ENCODE data around the gene BECN2.

The BECN2 gene, protein sequence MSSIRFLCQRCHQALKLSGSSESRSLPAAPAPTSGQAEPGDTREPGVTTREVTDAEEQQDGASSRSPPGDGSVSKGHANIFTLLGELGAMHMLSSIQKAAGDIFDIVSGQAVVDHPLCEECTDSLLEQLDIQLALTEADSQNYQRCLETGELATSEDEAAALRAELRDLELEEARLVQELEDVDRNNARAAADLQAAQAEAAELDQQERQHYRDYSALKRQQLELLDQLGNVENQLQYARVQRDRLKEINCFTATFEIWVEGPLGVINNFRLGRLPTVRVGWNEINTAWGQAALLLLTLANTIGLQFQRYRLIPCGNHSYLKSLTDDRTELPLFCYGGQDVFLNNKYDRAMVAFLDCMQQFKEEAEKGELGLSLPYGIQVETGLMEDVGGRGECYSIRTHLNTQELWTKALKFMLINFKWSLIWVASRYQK

GRCh38 chr1:241957692-241958494, at the start of gene BECN2:
Gene BECN2 (plus strand): TSS chr1:241957767. CDS start chr1:241957767, 0 bp downstream.
- intact Hi-C loops (cut with DNase I) = no loop called here
- DNase-seq = no peak

DNA sequence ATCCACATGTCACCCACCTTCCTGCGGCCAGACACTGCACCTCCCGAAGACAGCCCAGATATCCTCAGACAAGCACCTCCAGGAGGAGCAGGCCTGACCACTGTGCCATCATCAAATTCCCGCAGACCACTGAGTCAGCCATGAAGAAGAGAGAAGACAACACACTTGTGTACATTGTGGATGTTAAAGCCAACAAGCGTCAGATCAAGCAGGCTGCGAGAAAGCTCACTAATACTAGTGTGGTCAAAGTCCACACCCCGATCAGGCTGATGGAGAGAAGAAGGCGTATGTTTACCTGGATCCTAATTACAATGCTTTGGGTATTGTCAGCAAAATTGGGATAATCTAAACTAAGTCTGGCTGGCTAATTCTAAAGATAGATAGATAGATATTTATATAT, 41.4 kb upstream of the BECN2 start:
- intact Hi-C loops (cut with DNase I) = no loop called here
- no peak for DNase-seq

- intact Hi-C loops (cut with DNase I) = no loop called here
- no peak for DNase-seq
Measured at GRCh38 chr1:241917487-241917886, 40.1 kb upstream of the BECN2 start.

- intact Hi-C loops (cut with DNase I) = no loop called here
- no peak for DNase-seq
Measured at GRCh38 chr1:241918879-241919278, 38.7 kb upstream of the BECN2 start.

- DNase-seq = no peak
- intact Hi-C loops (cut with DNase I) = no loop called here
Measured at GRCh38 chr1:241924080-241924808, 33.3 kb upstream of the BECN2 start.

- intact Hi-C loops (cut with DNase I) = no loop called here
- no peak for DNase-seq
Measured at GRCh38 chr1:241926141-241926540, 31.4 kb upstream of the BECN2 start.

GRCh38 chr1:241927321-241927720, 30.2 kb upstream of the BECN2 start:
- intact Hi-C loops (cut with DNase I) = no loop called here
- DNase-seq = no peak

DNA sequence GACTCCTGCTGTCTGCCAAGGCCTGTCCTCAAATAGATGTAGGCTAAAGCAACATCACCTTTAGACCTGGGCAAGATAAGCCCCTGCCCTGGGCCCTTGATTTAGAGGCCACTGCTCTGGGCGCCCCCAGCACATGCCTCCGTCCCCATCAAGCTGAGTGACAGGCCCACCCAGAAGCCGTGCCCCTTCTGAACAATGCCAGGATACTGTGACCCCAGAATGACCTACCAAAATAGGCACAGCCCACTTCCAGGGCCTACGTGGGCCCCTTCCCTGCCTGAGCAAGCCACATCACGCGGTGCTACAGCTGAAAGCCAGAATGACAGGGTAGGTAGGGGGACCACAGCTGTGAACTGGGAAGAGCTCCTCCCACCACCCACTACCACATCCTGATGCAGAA, 24.7 kb upstream of the BECN2 start:
- no peak for DNase-seq
- intact Hi-C loops (cut with DNase I) = no loop called here

- intact Hi-C loops (cut with DNase I) = no loop called here
- peak in 37 of 42 donors; percentile 8 to 78 (median 37) for DNase-seq
Measured at GRCh38 chr1:241934201-241934848, 23.2 kb upstream of the BECN2 start.

- DNase-seq = peak in 12 of 42 donors; percentile 6 to 52 (median 20)
- intact Hi-C loops (cut with DNase I) = no loop called here
Measured at GRCh38 chr1:241934866-241935265, 22.7 kb upstream of the BECN2 start.

GRCh38 chr1:241939798-241940197, 17.8 kb upstream of the BECN2 start:
- intact Hi-C loops (cut with DNase I) = no loop called here
- DNase-seq = no peak

GRCh38 chr1:241942738-241943137, 14.8 kb upstream of the BECN2 start:
- intact Hi-C loops (cut with DNase I) = no loop called here
- DNase-seq = no peak

GRCh38 chr1:241944300-241944699, 13.3 kb upstream of the BECN2 start:
- intact Hi-C loops (cut with DNase I) = no loop called here

DNA sequence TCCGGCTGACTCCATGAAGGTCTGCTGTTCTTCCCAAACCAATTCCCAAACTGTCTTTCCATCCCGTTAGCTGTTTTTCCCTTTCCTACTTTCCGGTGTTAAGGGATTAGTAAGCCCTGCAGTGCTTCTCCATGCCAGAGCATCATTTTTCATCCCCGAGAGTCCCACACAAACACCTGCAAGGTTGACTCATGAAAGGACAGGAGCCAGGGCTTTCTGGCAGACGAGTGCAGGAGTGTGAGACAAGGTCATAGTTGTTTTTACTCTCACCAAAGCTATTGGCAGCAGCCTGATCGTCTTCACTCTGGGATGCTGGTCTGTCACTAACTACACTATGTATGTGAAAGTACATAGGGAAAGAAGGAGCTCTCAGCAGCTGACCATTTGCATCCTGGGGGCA, 10.2 kb upstream of the BECN2 start:
- intact Hi-C loops (cut with DNase I) = no loop called here
- DNase-seq = no peak

More at GRCh38 chr1:241944300-241944699, 13.3 kb upstream of the BECN2 start:
- DNase-seq = no peak

- DNase-seq = peak in 3 of 42 donors; percentile 4 to 11 (median 10)
- intact Hi-C loops (cut with DNase I) = no loop called here
Measured at GRCh38 chr1:241950390-241950789, 7.2 kb upstream of the BECN2 start.

DNA sequence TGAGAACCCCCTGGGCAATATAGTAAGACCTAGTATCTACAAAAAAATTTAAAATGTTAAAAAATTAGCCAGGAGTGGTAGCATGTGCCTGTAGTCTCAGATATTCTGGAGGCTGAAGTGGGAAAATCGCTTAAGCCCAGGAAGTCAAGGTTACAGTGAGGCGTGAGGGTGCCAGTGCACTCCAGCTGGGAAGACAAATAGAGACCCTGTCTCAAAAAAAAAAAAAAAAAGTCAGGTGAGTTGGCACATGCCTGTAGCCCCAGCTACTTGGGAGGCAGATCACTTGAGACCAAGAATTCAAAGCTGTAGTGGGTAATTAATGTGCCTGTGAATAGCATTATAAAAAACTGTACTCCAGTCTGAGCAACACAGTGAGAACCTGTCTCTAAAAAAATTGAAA, 4.6 kb downstream of the BECN2 start:
- DNase-seq = no peak
- intact Hi-C loops (cut with DNase I) = no loop called here

- no peak for DNase-seq
- intact Hi-C loops (cut with DNase I) = no loop called here
Measured at GRCh38 chr1:241963722-241964121, 6.2 kb downstream of the BECN2 start.

DNA sequence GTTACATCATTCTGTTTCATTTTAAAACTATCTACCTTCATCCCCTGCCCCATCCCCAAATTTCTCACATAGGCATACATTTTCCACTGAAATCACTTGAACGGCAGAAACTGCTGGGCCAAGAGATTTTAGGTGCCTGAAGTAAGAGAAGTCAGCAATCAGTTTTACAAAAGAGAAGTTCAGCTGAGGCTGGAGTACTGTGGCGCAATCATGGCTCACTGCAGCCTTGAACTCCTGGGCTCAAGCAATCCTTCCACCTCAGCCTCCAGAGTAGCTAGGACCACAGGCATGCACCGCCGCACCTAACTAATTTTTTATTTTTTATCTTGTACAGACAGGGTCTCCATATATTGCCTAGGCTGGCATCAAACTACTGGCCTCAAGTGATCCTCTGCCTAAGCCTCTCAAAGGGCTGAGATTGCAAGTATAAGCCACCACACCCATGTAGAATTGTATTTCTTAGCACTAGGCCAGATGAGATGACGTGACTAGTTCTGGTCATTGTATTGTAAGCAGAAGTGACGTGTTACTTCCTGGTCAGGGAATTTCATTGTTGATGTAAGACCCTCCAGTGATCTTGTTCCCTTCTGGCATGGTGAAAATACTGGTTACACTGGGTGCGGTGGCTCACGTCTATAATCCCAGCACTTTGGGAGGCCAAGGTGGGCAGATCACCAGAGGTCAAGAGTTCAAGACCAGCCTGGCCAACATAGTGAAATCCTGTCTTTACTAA, 7.1 kb downstream of the BECN2 start:
- no peak for DNase-seq

DNA sequence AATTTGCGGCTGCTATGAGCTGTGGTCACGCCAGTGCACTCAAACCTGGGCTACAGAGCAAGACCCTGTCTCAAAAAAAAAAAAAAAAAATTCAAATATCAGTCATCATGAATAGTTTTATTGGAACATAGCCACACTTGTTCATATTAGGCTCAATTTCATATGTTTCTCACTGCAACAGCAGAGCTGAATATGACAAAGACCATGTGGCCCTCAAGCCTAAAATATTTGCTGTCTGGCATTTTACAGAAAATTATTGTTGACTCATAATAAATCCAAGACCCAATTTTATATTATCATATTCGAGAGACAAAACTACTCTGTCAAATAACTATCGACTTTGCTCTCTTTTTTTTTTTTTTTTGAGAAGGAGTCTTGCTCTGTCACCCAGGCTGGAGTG, 11.0 kb downstream of the BECN2 start:
- no peak for DNase-seq
- intact Hi-C loops (cut with DNase I) = no loop called here

More for the DNA sequence above, 7.1 kb downstream of the BECN2 start:
- intact Hi-C loops (cut with DNase I) = no loop called here

All from head of caudate nucleus (tissue), 42 donors.